Islet of Langerhans (tissue), 1 donor: ENCODE measurements around the gene SYNJ2BP.
"Not testable (repeated sequence)": the region's sequence is repeated elsewhere in the genome, so short reads cannot be mapped to it uniquely, and the experiment has no call there.

Source experiments
- FAIRE-seq: peaks from one replicate; lab custom pipeline; 2011; peaks lifted over from hg19 to GRCh38; lab: Jason Lieb, UNC

Gene SYNJ2BP

GRCh38 chr14:70416725-70417349 is at the start of gene SYNJ2BP:
Gene SYNJ2BP, minus strand, starts transcription at chr14:70417090. Its CDS starts 127 bp downstream, at chr14:70416963.
- peak; percentile 30 for FAIRE-seq

GRCh38 chr14:70454731-70455130 is 37.8 kb upstream of the SYNJ2BP start:
- FAIRE-seq, result no peak

- FAIRE-seq, result no peak
Measured at GRCh38 chr14:70451874-70452273, 35.0 kb upstream of the SYNJ2BP start, which contains the start of gene ADAM21. Gene ADAM21, plus strand, starts transcription at chr14:70452174. Its CDS starts 5,326 bp downstream, at chr14:70457500.

- FAIRE-seq, result no peak
Measured at GRCh38 chr14:70448633-70449340, 31.9 kb upstream of the SYNJ2BP start.

GRCh38 chr14:70442750-70443149 is 25.9 kb upstream of the SYNJ2BP start:
- FAIRE-seq, result no peak

GRCh38 chr14:70441641-70442040 is 24.8 kb upstream of the SYNJ2BP start:
- no peak for FAIRE-seq

- no peak for FAIRE-seq
Measured at GRCh38 chr14:70436867-70437266, 20.0 kb upstream of the SYNJ2BP start.

GRCh38 chr14:70426555-70426954 is 9.7 kb upstream of the SYNJ2BP start:
- FAIRE-seq, result not testable (repeated sequence)

GRCh38 chr14:70425354-70425753 is 8.5 kb upstream of the SYNJ2BP start:
- FAIRE-seq, result no peak

GRCh38 chr14:70422538-70422937 is 5.6 kb upstream of the SYNJ2BP start:
- no peak for FAIRE-seq

GRCh38 chr14:70419270-70419931 is 2.5 kb upstream of the SYNJ2BP start:
- FAIRE-seq, result not testable (repeated sequence)

GRCh38 chr14:70416338-70416724 is 559 bp downstream of the SYNJ2BP start:
- FAIRE-seq, result no peak

GRCh38 chr14:70415788-70416187 is 1.1 kb downstream of the SYNJ2BP start:
- peak; percentile 82 for FAIRE-seq

- no peak for FAIRE-seq
Measured at GRCh38 chr14:70407621-70408020, 9.3 kb downstream of the SYNJ2BP start.

- FAIRE-seq, result not testable (repeated sequence)
Measured at GRCh38 chr14:70406216-70406615, 10.7 kb downstream of the SYNJ2BP start.

- FAIRE-seq, result not testable (repeated sequence)
Measured at GRCh38 chr14:70403335-70403734, 13.6 kb downstream of the SYNJ2BP start.

- FAIRE-seq, result no peak
Measured at GRCh38 chr14:70401643-70402042, 15.2 kb downstream of the SYNJ2BP start.

GRCh38 chr14:70398706-70399431 is 18.0 kb downstream of the SYNJ2BP start:
- FAIRE-seq, result no peak

GRCh38 chr14:70398280-70398679 is 18.6 kb downstream of the SYNJ2BP start:
- FAIRE-seq, result no peak

- no peak for FAIRE-seq
Measured at GRCh38 chr14:70397746-70398145, 19.1 kb downstream of the SYNJ2BP start.

- FAIRE-seq, result peak; percentile 76
Measured at GRCh38 chr14:70394674-70395306, 22.1 kb downstream of the SYNJ2BP start.

GRCh38 chr14:70392676-70393075 is 24.2 kb downstream of the SYNJ2BP start:
- FAIRE-seq, result no peak
